Effector CD8-positive, alpha-beta T cell (primary cell): ENCODE measurements around the gene MEIOSIN.

ENCODE experiments used
- DNase-seq: peaks from one replicate; lab custom pipeline; 2025; lab: John Stamatoyannopoulos, UW

The MEIOSIN gene

DNA sequence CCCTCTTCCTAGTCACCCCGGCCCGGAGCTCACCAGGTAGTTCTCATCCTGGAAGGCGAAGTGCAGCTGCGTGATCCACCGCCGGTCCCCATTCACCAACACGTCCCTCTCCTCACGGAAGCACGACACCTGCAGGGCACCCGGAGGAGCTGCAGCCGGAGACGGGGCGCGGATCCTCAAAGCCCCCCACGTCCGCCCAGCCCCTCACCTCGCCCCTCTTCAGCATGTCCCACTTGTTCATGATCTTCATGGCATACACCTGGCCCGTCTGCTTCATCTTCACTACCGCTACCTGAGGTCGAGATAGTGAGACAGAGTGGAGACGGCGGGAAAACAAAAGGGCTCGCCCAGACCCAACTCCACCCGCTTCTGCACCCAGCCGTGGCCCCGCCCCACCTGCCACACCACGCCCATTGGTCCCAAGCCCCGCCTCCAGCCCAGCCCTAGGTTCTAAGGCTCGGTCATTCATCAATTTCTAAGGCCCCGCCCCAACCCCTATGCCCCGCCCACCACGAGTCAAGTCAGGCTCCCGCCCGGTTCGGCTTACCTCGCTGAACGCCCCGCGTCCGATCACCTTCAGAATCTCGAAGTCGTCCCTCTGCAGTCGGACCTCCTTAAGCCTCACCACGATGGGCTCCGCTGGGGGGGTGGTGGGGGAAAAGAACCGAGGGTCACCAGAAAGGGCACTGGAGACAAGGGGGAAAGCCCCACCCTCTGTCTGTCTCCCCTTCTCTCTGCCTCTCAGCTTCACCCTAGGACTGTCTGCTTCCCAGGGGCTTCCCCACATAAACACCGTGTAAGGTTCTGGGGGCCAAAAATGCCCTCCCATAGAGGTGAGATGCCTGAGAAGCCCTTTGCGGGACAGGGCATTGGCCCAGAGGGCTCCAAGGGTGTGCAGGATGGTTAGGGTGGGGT lies 46.2 kb downstream of the MEIOSIN start:
- peak; percentile 76 for DNase-seq

DNA sequence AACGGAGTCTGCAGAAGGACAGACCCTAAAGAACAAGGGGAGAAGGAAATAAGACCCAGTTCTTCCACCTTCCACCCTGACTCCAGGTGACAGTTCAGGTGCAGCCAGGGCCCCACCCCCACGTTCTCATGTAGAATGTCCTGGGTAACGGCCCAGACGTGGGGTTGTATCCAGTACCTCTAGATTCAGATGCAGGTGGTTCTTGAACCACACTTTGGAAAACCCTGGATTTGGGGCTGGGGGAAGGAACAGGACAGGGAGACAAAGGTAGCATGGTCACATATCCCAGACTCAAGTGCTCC lies 46.9 kb downstream of the MEIOSIN start:
- DNase-seq, result no peak

DNA sequence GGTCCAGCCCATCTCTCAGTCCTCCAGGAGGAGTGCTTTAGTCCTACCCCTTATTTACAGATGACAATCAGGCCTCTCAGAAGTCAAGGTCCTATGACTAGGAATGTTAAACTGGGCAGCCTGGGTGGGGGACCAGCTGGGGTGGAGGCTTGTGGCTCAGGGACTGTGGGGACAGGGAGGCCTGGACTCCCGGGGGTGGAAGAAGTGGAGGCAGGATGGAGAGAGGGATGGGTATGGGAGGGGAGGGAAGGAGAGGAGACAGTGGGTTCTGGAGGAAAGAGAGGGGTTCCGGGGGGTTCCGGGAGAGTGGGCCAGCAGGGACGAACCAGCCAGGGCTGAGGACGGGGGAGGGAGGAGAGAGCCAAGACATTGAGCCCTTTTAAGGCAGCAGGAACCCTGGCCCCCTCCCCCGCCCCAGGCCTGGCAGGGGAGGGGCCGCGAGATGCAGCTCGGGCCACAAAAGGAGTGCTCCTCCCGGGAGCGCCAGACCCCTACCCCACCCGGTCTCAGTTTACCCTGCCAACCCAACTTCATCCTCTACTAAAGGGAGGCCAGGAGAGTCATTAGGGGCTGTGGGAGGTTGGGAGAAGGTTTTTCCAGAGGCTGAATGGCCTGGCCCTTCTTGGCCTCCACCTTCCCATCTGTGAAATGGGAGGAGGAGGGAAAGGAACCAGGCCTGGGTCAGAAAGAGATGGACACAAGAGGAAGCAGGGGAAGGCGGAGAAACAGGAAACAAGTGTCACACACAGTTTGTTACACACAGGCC lies 47.4 kb downstream of the MEIOSIN start:
- DNase-seq, result no peak

DNA sequence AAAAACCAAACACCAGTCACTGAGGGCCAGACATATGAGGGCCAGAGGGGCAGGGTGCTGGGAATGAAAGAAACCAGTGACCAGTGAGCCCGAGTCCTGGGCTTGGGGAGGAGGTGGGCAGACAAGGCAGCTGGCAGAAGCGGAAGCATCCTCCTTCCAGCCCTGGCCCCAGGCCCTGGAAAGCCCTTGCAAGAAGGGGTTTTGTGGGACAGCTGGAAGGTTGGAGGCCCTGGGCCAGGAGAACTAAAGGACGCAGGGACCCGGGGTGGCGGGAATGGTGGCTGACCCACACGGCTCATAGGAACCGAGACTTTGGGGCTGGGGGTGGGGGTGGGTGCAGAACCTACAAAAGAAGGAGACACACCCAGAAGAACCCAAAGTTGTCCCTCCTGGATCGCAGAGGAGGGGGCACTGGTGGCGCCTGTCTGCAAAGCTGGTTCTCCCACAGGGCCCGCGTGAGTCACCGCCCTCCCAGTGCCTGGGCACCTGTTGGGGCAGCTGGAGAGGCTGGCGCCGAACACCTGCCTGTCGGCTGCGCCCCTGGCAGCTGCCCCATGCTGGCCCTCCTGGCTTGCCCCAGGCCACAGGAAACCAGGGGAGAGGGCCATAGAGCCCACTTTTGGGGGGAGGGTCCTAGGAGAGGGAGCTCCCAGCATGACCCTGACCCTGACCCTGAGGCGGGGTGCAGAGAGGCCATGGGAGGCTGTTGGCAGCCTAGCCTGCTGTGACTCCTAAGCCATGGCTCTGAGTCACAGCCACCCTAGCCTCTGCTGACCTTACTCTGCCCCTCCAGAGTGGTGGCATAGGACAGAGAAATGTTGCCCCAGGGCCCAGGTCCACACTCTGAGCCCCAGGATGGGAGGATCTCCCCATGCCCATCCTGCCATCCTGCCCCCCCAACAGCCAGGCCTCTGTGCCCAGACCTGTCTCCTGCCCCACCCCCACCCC lies 48.2 kb downstream of the MEIOSIN start:
- no peak for DNase-seq

DNA sequence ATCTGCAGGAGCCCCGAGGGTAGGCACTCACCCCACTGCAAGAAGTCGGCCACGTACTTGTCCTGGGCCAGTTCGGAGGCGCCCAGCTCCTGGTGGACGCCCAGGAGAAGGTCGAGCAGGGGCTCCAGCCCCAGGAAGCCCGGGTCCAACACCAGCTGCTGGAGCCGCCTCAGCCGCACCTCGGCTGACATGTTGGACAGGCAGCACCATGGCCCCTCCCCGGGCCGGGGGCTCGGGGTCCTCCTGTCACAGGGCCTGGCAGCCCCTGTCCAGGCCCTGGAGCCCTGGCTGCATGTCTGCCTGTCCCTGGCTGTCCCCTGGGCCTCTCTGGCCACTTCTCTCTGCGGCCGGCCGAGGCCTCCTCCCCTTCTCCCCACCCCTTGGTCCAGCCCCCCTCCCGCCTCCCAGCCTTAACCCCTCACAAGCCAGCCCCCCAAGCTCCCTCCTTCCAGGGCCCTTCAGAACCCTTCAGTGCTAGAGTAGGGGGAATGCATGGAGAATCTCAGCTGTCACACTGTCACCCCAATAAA lies 49.0 kb downstream of the MEIOSIN start, which contains the start of gene DMPK:
Gene DMPK, minus strand, starts transcription at position 329 of the 530 bp plus-strand sequence. Its CDS starts 138 bp downstream, at position 191.
- no peak for DNase-seq

DNA sequence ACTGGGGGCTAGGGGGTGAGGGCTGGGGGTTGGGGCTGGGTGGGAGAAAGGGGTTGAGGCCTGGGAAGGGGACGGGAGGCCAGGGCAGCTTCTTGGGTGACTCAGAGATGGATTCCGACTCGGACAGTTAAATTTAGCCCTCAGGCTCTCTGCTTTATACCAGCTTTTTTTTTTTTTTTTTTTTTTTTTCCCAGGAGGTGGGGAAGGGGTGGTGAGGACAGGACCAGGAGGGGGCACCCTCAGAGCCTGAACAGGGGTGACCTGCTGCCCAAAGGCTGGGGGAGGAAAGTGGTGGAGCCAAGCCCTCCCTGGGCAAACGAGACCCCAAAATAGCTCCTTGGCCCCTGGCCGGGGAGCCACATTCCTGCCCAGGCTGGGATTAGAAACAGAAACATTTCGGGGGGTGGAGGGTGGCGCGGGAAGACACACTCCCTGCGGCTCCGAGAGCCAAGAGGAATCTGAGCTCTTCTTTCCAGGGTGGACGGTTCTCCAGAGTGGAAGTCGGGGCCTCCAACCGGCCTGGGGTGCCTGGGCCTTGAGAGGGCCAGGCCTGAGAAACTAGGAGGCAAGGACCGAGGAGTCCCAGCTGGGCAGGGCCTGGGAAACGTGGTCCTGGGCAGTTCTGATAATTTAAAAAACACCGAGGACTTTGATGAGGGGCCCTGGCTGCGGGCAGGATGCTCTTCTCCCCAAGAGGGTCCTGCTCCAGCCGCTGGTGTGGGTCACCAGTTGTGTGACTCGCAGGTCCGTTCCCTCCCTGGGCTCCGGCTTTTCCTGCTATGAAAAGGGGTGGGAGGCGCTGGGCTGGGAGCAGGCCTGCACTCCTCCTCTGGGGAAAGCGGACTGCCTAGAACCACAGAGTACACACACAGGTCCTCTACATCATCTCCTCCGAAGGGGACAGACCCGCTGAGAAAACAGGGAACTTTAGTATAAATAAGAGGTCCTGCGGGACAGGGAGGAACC lies 49.9 kb downstream of the MEIOSIN start:
- DNase-seq, result no peak

DNA sequence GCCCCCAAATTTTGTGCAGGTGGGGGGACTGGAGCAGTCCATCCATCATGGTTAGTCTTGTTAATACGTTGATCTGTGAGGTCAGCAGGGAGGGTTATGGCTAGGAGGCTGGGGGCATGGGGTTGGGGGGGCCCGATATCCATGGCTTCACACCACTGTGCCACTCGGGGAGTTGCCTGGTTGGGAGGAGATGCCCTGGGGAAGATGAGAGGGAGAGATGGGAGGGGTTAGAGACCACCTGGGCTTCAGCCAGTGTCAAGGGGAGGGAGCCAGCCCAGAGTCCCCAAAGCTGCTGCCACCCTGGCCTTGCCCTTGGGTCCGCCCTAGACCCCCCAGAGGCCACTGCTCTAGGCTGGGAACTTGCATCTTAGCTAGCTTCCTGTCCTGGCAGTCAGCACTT lies 50.9 kb downstream of the MEIOSIN start:
- DNase-seq, result no peak

DNA sequence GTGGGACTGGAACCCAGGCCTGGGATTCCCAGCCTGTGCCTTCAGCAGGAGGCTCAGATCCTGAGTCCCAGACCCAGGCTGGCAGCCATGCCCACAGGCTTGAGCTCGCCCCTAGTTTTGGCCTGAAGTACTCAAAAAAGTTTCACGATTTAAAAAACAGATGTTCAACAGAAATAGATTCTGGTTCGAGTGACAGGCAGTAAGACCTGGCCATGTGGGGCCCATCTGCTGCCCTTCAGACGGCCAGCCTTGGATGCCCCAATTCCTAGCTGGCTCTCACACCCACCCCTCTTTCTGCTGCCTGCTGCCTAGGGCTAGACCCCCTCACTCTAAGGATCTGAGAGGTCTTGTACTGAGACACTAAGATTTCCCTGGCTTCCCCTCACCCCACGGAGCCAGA lies 51.9 kb downstream of the MEIOSIN start:
- no peak for DNase-seq

DNA sequence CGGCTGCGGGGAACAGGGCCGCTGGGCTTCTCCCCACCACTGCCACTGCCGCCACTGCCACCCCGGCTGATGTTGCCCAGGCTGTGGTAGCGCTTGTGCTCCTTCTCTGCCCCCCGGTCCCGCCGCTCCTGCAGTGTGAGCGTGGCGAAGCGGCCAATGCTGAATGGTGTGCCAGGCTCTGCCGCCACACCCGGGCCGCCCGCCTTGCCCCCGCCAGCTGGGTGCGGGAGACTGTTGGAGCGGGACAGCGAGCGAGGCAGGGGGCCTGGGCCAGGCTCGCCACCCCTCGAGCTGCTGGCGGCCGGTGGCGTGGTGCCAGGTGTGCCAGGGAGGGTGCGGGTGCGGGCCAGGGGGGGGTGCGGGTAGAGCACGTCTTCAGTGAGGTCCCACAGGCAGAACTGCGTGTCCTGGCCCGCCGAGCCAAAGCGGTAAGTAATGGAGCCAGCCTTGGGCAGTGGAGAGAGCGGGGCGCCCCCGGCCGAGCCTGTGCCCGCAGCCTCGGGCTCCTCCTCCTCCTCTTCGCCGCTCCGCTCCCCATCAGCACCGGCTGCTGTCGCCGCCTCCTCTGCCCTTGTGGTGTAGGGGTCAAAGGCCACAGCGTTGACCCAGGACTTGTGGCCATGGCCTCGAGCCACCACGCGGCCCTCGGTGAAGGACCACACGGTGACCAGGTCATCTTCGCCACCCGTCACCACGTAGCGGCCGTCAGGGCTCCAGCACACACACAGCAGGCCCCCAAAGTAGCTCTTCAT lies 52.7 kb downstream of the MEIOSIN start:
- no peak for DNase-seq

DNA sequence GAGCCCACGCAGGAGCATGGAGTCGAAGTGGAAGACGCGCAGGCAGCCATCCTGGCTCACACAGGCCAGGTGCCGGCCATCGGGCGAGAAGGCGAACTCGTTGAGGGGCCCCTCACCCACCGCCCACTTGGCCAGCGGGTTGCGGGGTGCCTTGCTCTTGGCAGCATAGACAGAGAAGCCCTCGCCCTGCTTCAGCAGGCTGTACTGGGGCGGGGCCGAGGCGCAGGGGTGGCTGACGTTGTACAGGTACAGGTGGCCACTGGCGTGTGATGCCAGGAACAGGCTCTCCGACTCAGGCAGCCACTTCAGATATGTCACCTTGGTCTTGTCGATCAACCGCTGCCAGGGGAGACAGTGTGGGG lies 53.3 kb downstream of the MEIOSIN start:
- no peak for DNase-seq

DNA sequence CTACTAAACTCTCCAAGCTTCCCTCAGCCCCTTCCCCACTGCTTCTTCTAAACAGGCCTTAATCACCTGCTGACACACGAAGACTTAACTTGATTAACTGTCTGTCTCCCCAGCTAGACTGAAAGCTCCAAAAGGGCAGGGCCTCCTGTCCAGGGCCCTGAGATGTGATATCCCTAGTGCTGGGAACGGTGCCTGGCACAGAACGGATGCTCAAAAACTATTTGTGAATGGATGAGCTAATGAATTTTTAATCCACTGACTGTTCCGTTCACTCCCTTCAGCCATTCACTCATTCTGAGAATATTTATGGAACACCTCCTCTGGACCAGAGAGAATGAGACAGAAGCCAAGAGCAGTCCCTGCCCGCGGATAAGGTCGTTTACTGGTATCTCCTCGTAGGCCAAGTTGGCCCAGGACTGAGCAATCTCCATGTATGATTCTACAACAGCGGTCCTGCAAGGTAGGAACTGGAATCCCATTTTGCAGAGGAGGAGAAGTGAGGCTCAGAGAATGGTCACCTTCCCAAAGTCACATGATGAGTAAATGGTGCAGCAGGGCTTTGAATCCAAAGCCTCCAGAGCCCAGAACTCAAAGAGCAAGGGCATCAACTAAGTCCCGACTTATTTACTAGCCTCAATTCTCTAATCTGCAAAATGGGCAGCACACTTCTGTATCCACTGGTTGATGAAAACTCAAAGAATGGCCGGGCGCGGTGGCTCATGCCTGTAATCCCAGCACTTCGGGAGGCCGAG lies 56.0 kb downstream of the MEIOSIN start:
- no peak for DNase-seq

DNA sequence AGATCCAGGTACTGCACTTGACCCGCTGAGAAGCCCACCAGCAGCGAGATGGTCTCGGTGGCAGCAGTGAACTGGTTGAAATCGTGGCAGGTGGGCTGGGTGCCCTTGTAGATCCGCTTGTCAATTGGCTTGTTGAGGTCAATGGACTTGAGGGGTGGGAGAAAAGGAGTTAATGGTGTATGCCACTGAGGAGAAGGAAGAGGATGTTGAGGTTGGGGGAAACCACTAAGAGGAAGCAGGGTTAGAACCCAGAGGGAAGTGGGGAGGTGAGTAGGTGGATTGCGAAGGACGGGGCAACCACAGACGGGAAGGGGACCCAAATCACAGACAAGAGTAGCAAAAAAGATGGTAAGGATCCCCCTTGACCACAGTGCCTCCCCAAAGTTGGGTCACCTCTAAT lies 57.7 kb downstream of the MEIOSIN start:
- DNase-seq, result no peak

DNA sequence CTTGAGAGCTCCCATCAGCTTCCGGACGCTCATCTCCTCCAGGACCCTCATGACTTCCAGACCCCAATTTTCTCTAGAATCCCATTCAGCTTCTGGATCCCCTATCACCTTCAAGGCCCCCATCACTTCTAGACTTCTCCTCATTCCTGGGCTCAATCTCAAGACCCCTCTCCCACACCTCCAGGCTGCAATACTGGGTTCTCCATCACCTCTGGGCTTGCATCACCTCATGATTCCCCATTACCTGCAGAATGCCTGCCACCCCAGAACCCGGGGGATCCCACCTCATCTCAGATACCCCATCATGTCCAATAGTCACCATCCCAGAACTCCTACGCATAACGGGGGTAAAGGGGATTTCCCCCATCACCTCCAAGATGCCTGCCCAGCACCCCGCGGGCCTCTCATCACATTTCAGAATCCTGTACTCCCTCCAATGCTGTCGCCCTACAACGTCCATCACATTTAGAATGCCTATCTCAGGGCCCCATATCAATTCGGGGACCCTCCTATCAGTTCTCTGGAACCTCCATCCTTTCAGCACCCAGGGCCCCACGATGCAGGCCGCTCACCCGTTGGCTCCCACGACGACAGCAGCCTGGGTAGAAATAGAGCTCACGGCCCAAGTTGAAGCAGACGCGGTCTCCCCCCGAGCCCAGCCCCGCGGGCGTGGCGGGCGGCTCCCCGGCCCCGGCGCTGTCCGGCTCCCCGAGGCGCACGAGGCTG lies 58.7 kb downstream of the MEIOSIN start:
- no peak for DNase-seq

DNA sequence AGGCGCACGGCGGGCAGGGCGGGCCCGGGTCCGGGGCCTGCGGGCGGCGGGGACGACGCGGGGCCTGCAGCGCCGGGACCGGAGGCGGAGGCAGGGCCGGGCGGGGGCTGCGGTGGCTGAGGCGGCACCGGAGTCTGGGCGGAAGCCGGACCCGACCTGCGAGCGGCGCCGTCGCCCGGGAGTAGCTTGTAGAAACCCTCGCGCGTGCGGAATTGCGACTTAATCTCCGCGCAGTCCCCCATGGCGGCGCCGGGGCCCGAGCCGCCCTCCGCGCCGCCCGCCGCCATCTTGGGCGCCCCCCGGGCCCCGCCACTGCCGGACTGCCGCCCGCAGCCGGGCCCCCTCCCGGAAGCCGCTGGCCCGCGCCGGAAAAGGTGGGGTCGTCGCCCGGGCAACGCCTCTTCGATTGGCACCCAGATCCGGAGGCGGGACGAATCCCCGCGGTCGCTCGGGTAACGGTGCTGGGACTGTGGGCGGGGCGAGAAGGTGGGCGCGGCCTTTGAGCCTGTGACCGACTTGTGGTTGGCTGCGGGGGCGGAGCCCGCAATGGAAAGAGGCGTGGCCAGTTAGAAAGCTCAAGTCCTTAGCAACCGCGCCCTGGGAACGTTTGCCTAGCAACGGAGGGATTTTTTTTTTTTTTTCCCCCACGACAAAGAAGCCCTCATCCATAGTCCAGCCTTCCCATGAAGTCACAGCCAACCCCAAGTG lies 59.4 kb downstream of the MEIOSIN start, which contains the start of gene DMWD:
Gene DMWD, minus strand, starts transcription at position 376 of the 708 bp plus-strand sequence. Its CDS starts 89 bp downstream, at position 287.
- DNase-seq, result peak; percentile 98

DNA sequence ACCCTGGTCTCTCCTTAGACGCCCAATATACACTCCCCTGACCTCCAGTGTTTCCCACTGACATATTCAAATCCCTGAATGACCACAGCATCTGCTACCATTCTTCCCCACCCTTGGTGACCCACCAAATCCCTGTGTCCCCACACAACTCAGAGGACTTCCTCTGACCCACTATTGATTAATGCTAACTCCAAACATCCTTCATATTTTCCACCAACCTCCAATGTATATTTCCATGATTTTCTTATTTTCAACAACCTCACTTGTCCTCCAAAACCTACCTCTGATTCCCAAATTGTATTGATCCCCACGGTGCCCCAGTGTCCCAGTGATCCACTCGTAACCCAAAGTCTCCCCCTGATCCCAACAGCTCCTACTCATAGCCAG lies 59.9 kb downstream of the MEIOSIN start:
- DNase-seq, result no peak

DNA sequence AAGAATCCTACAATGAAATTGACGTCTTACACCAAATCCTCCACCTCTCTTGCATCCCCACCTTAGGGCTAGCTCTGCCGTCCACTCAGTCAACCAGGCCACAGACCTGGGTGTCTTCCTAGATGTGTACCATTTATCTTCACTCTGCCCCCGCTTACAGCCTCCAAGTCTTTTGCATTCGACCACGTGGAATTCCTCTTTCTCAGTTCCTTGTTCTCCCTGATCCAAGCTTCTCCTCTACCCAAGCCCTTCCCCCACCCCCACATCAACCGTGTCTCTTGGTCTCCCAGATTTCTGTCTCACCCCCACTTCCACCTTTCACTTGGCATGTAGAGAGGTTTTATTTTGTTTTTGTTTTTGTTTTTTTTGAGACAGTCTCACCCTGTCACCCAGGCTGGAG lies 60.6 kb downstream of the MEIOSIN start:
- no peak for DNase-seq

DNA sequence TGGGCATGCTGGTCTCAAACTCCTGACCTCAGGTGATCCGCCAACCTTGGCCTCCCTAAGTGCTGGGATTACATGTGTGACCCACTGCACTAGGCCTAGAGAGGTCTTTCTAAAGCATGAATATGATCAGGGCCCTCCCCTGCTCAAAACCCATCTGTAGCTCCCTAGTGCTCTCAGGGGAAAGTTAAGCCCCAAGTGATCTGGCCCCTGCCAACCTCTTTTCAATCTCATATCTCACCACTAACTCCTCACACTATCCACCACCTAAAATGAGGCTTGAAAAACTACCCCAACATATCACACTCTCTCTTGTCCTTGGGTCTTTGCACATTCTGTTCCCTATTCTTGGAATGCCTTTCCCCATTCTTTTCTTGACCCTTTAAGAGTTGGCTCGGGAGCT lies 61.4 kb downstream of the MEIOSIN start:
- DNase-seq, result no peak
